ENCODE data around the gene CACNA1S.
A peak's percentile ranks its signal among the peaks of the same experiment; 100 is the strongest.

CACNA1S gene

GRCh38 chr1:201088901-201089525, 23.2 kb downstream of the CACNA1S start:
- DNase-seq (ENCODE audit: insufficient read length) (no peak), FAIRE-seq (no peak)
- TF ChIP-seq POLR2AphosphoS5 (IDR thresholded peaks at IDR 0.05; ENCODE audit: low read depth, low read length) (no peak), POLR2A (IDR thresholded peaks at IDR 0.05; ENCODE audit: low read depth, low read length) (no peak), TAF1 (IDR thresholded peaks at IDR 0.05; ENCODE audit: borderline replicate concordance, low read depth, low read length) (no peak)

- DNase-seq (ENCODE audit: insufficient read length) (no peak), FAIRE-seq (no peak)
- TF ChIP-seq TAF1 (IDR thresholded peaks at IDR 0.05; ENCODE audit: borderline replicate concordance, low read depth, low read length), result no peak
- no peak for TF ChIP-seq POLR2AphosphoS5 (IDR thresholded peaks at IDR 0.05; ENCODE audit: low read depth, low read length)
- TF ChIP-seq POLR2A (IDR thresholded peaks at IDR 0.05; ENCODE audit: low read depth, low read length), result no peak
Observed at GRCh38 chr1:201088395-201088794, 23.8 kb downstream of the CACNA1S start.

GRCh38 chr1:201085902-201086735, 26.1 kb downstream of the CACNA1S start:
- FAIRE-seq, result no peak
- no peak for TF ChIP-seq TAF1 (IDR thresholded peaks at IDR 0.05; ENCODE audit: borderline replicate concordance, low read depth, low read length)
- peak; percentile 50 for DNase-seq (ENCODE audit: insufficient read length)

- no peak for DNase-seq (ENCODE audit: insufficient read length)
- FAIRE-seq, result no peak
- no peak for TF ChIP-seq TAF1 (IDR thresholded peaks at IDR 0.05; ENCODE audit: borderline replicate concordance, low read depth, low read length)
- TF ChIP-seq POLR2AphosphoS5 (IDR thresholded peaks at IDR 0.05; ENCODE audit: low read depth, low read length), result no peak
- no peak for TF ChIP-seq POLR2A (IDR thresholded peaks at IDR 0.05; ENCODE audit: low read depth, low read length)
Observed at GRCh38 chr1:201084295-201084694, 27.9 kb downstream of the CACNA1S start.

GRCh38 chr1:201083741-201084140, 28.5 kb downstream of the CACNA1S start:
- DNase-seq (ENCODE audit: insufficient read length) (no peak), FAIRE-seq (no peak)
- TF ChIP-seq POLR2A (IDR thresholded peaks at IDR 0.05; ENCODE audit: low read depth, low read length), result no peak
- TF ChIP-seq TAF1 (IDR thresholded peaks at IDR 0.05; ENCODE audit: borderline replicate concordance, low read depth, low read length), result no peak
- no peak for TF ChIP-seq POLR2AphosphoS5 (IDR thresholded peaks at IDR 0.05; ENCODE audit: low read depth, low read length)

GRCh38 chr1:201080135-201080534, 32.1 kb downstream of the CACNA1S start:
- DNase-seq (ENCODE audit: insufficient read length) (no peak), FAIRE-seq (no peak)
- TF ChIP-seq POLR2AphosphoS5 (IDR thresholded peaks at IDR 0.05; ENCODE audit: low read depth, low read length), result no peak
- TF ChIP-seq POLR2A (IDR thresholded peaks at IDR 0.05; ENCODE audit: low read depth, low read length), result no peak
- TF ChIP-seq TAF1 (IDR thresholded peaks at IDR 0.05; ENCODE audit: borderline replicate concordance, low read depth, low read length), result no peak

GRCh38 chr1:201077736-201078135, 34.5 kb downstream of the CACNA1S start:
- TF ChIP-seq POLR2AphosphoS5 (IDR thresholded peaks at IDR 0.05; ENCODE audit: low read depth, low read length), result no peak
- no peak for TF ChIP-seq POLR2A (IDR thresholded peaks at IDR 0.05; ENCODE audit: low read depth, low read length)
- TF ChIP-seq TAF1 (IDR thresholded peaks at IDR 0.05; ENCODE audit: borderline replicate concordance, low read depth, low read length), result no peak
- no peak for DNase-seq (ENCODE audit: insufficient read length)
- no peak for FAIRE-seq

- no peak for TF ChIP-seq POLR2A (IDR thresholded peaks at IDR 0.05; ENCODE audit: low read depth, low read length)
- no peak for TF ChIP-seq TAF1 (IDR thresholded peaks at IDR 0.05; ENCODE audit: borderline replicate concordance, low read depth, low read length)
- TF ChIP-seq POLR2AphosphoS5 (IDR thresholded peaks at IDR 0.05; ENCODE audit: low read depth, low read length), result no peak
- DNase-seq (ENCODE audit: insufficient read length) (no peak), FAIRE-seq (no peak)
Observed at GRCh38 chr1:201077116-201077515, 35.1 kb downstream of the CACNA1S start.

GRCh38 chr1:201076092-201076491, 36.1 kb downstream of the CACNA1S start:
- no peak for DNase-seq (ENCODE audit: insufficient read length)
- TF ChIP-seq POLR2A (IDR thresholded peaks at IDR 0.05; ENCODE audit: low read depth, low read length) (no peak), POLR2AphosphoS5 (IDR thresholded peaks at IDR 0.05; ENCODE audit: low read depth, low read length) (no peak), TAF1 (IDR thresholded peaks at IDR 0.05; ENCODE audit: borderline replicate concordance, low read depth, low read length) (no peak)
- no peak for FAIRE-seq

- TF ChIP-seq POLR2AphosphoS5 (IDR thresholded peaks at IDR 0.05; ENCODE audit: low read depth, low read length) (no peak), POLR2A (IDR thresholded peaks at IDR 0.05; ENCODE audit: low read depth, low read length) (no peak)
- DNase-seq (ENCODE audit: insufficient read length) (no peak), FAIRE-seq (no peak)
Observed at GRCh38 chr1:201074018-201074417, 38.2 kb downstream of the CACNA1S start.

- TF ChIP-seq POLR2AphosphoS5 (IDR thresholded peaks at IDR 0.05; ENCODE audit: low read depth, low read length) (no peak), TAF1 (IDR thresholded peaks at IDR 0.05; ENCODE audit: borderline replicate concordance, low read depth, low read length) (no peak), POLR2A (IDR thresholded peaks at IDR 0.05; ENCODE audit: low read depth, low read length) (no peak)
- no peak for FAIRE-seq
Observed at GRCh38 chr1:201072922-201073321, 39.3 kb downstream of the CACNA1S start.

GRCh38 chr1:201072149-201072548, 40.1 kb downstream of the CACNA1S start:
- no peak for TF ChIP-seq POLR2A (IDR thresholded peaks at IDR 0.05; ENCODE audit: low read depth, low read length)
- no peak for TF ChIP-seq TAF1 (IDR thresholded peaks at IDR 0.05; ENCODE audit: borderline replicate concordance, low read depth, low read length)
- TF ChIP-seq POLR2AphosphoS5 (IDR thresholded peaks at IDR 0.05; ENCODE audit: low read depth, low read length), result no peak
- DNase-seq (ENCODE audit: insufficient read length) (no peak), FAIRE-seq (no peak)

More at GRCh38 chr1:201072922-201073321, 39.3 kb downstream of the CACNA1S start:
- DNase-seq (ENCODE audit: insufficient read length), result no peak

Data from GM12892 (cell line).